ENCODE results near the gene LNP1.

DNA sequence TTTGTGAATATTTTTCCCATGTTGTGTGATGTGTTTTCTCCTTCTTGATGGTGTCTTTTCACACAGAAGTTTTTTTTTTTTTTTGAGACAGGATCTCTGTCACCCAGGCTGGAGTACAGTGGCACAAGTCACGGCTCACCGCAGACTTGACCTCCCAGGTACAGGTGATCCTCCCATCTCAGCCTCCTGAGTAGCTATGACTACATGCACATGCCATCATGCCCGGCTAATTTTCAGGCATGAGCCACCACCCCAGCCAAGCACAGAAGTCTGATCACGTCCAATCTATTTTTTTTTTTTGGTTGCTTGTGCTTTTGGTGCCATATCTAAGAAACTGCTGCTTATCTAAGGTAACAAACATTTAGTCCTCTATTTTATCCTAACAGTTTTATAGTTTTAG lies 25.0 kb upstream of the LNP1 start:
- TF ChIP-seq, protein P1, sequence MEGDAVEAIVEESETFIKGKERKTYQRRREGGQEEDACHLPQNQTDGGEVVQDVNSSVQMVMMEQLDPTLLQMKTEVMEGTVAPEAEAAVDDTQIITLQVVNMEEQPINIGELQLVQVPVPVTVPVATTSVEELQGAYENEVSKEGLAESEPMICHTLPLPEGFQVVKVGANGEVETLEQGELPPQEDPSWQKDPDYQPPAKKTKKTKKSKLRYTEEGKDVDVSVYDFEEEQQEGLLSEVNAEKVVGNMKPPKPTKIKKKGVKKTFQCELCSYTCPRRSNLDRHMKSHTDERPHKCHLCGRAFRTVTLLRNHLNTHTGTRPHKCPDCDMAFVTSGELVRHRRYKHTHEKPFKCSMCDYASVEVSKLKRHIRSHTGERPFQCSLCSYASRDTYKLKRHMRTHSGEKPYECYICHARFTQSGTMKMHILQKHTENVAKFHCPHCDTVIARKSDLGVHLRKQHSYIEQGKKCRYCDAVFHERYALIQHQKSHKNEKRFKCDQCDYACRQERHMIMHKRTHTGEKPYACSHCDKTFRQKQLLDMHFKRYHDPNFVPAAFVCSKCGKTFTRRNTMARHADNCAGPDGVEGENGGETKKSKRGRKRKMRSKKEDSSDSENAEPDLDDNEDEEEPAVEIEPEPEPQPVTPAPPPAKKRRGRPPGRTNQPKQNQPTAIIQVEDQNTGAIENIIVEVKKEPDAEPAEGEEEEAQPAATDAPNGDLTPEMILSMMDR (IDR thresholded peaks at IDR 0.05) = no peak
- TF ChIP-seq POLR2A (IDR thresholded peaks at IDR 0.05) = no peak

All from Peyer's patch (tissue), 4 donors.